Gastrocnemius medialis (tissue), 4 donors: ENCODE results near the gene DERA.

Experiments used
- CTCF ChIP-seq, 5 experiments: fragments of 450-650 bp in 3 of 5; fragments of 200-600 bp in 2 of 5; sonication (generic) in 2 of 5; IDR thresholded peaks in 4 of 5; conservative IDR thresholded peaks in 1 of 5; 1 replicate in 4 of 5; 2 replicates in 1 of 5; pipeline ENCODE4 v1.5.1; 2016 to 2019; ENCODE audit warnings: antibody characterized with exemption in 5 of 5, mild to moderate bottlenecking in 3 of 5, moderate library complexity in 3 of 5
- POLR2A ChIP-seq, 2 donors: fragments of 450-650 bp; IDR thresholded peaks; one replicate each; pipeline ENCODE4 v1.6.1; 2017; ENCODE audit warnings: antibody characterized with exemption in 2 of 2, mild to moderate bottlenecking in 2 of 2, moderate library complexity in 2 of 2

- TF ChIP-seq CTCF (IDR thresholded peaks at IDR 0.05 in 4 of 5, conservative IDR thresholded peaks at IDR 0.05 in 1 of 5) (no peak), POLR2A (IDR thresholded peaks at IDR 0.05) (no peak)
Observed at GRCh38 chr12:16036073-16036472, 124.9 kb downstream of the DERA start.
